Dermis blood vessel endothelial cell (primary cell): Measurements from ENCODE around the gene KCNK15. TPM values are rescaled to one million over a fixed set of nuclear protein-coding genes. Genes with fewer than 3 reads are reported as not detected.
A peak's percentile ranks its signal among the peaks of the same experiment; 100 is the strongest.

Experiments
- DNase-seq: peaks from one replicate; pipeline ENCODE4 v3.0.0; 2010
- total RNA-seq: library from RNA; depleted of rRNA; stranded (reverse); fragments of >200 nt; gene quantifications from 2 replicates; pipeline ENCODE4 v1.2.3, GENCODE V29; 2014

Gene KCNK15
- total RNA-seq, 1 donor from 2014 or later: 0.17 TPM

GRCh38 chr20:44736170-44737021 lies 9.3 kb upstream of the KCNK15 start:
- DNase-seq: peak; percentile 91

- DNase-seq: no peak
Measured at GRCh38 chr20:44737116-44737515, 8.5 kb upstream of the KCNK15 start.

GRCh38 chr20:44738813-44739477 lies 6.7 kb upstream of the KCNK15 start:
- peak; percentile 86 for DNase-seq

- no peak for DNase-seq
Measured at GRCh38 chr20:44739942-44740341, 5.7 kb upstream of the KCNK15 start.

- no peak for DNase-seq
Measured at GRCh38 chr20:44742304-44743079, 3.2 kb upstream of the KCNK15 start.

- DNase-seq: no peak
Measured at GRCh38 chr20:44743080-44743701, 2.5 kb upstream of the KCNK15 start.

- no peak for DNase-seq
Measured at GRCh38 chr20:44743916-44744655, 1.6 kb upstream of the KCNK15 start.

- no peak for DNase-seq
Measured at GRCh38 chr20:44745122-44745597, 505 bp upstream of the KCNK15 start.

GRCh38 chr20:44746367-44747165 lies 901 bp downstream of the KCNK15 start:
- DNase-seq: no peak

GRCh38 chr20:44747166-44748004 lies 1.7 kb downstream of the KCNK15 start:
- peak; percentile 83 for DNase-seq

- DNase-seq: no peak
Measured at GRCh38 chr20:44748005-44748370, 2.3 kb downstream of the KCNK15 start.

- peak; percentile 36 for DNase-seq
Measured at GRCh38 chr20:44750081-44750805, 4.6 kb downstream of the KCNK15 start.

GRCh38 chr20:44752099-44752931 lies 6.7 kb downstream of the KCNK15 start:
- no peak for DNase-seq

GRCh38 chr20:44754554-44754953 lies 8.9 kb downstream of the KCNK15 start:
- no peak for DNase-seq

GRCh38 chr20:44756011-44756688 lies 10.5 kb downstream of the KCNK15 start:
- no peak for DNase-seq

- DNase-seq: no peak
Measured at GRCh38 chr20:44756956-44757355, 11.3 kb downstream of the KCNK15 start.

GRCh38 chr20:44758247-44759101 lies 12.8 kb downstream of the KCNK15 start:
- DNase-seq: no peak
